Loucy (cell line): ENCODE data around the gene CD244.

Experiments used
- H2AFZ ChIP-seq: fragments of 200-600 bp; sonication (generic); 2 replicates; pipeline ENCODE4 v1.6.0; 2016; ENCODE audit warnings: antibody characterized with exemption, mild to moderate bottlenecking, low read length, moderate library complexity
- H3F3A ChIP-seq: fragments of 200-600 bp; 2 replicates; pipeline ENCODE4 v1.6.0; 2016; ENCODE audit warnings: antibody characterized with exemption, low read depth, mild to moderate bottlenecking
- H3K27me3 ChIP-seq: fragments of 200-600 bp; sonication (generic); 2 replicates; pipeline ENCODE4 v1.6.1; 2014; ENCODE audit warnings: low read length, mild to moderate bottlenecking; ENCODE audit not compliant: insufficient read depth, poor library complexity, severe bottlenecking
- H3K36me3 ChIP-seq: fragments of 200-600 bp; sonication (generic); 2 replicates; pipeline ENCODE4 v1.6.1; 2016; ENCODE audit warnings: low read length; ENCODE audit not compliant: insufficient read depth
- H3K4me1 ChIP-seq: fragments of 200-600 bp; sonication (generic); 2 replicates; pipeline ENCODE4 v1.5.1; 2014; ENCODE audit warnings: low read length, mild to moderate bottlenecking; ENCODE audit not compliant: insufficient read depth, poor library complexity, severe bottlenecking
- H3K4me2 ChIP-seq: fragments of 200-600 bp; sonication (generic); 2 replicates; pipeline ENCODE4 v1.6.0; 2014; ENCODE audit warnings: antibody characterized with exemption, low read length, low read depth, mild to moderate bottlenecking; ENCODE audit not compliant: poor library complexity, severe bottlenecking
- H3K4me3 ChIP-seq: fragments of 200-600 bp; sonication (generic); 2 replicates; pipeline ENCODE4 v1.5.1; 2014; ENCODE audit warnings: low read length, mild to moderate bottlenecking, mixed read lengths; ENCODE audit not compliant: poor library complexity, severe bottlenecking
- H3K79me2 ChIP-seq: fragments of 200-600 bp; sonication (generic); 2 replicates; pipeline ENCODE4 v1.6.1; 2014; ENCODE audit warnings: low read length; ENCODE audit not compliant: insufficient read depth
- H3K9ac ChIP-seq: fragments of 200-600 bp; sonication (generic); 2 replicates; pipeline ENCODE4 v1.6.0; 2014; ENCODE audit warnings: mild to moderate bottlenecking, low read depth, low read length, moderate library complexity; ENCODE audit not compliant: poor library complexity, severe bottlenecking
- H3K9me2 ChIP-seq: fragments of 200-600 bp; sonication (generic); replicated peaks from 2 replicates; pipeline ENCODE4 v1.6.1; 2016; ENCODE audit warnings: low read depth, low read length, mixed read lengths
- H3K9me3 ChIP-seq: fragments of 200-600 bp; sonication (generic); 2 replicates; pipeline ENCODE4 v1.6.1; 2014; ENCODE audit warnings: mild to moderate bottlenecking, antibody characterized with exemption, low read length, low read depth; ENCODE audit not compliant: insufficient read depth
- H4K20me1 ChIP-seq: fragments of 200-600 bp; sonication (generic); 2 replicates; pipeline ENCODE4 v1.6.0; 2014; ENCODE audit warnings: antibody characterized with exemption, low read length, mild to moderate bottlenecking; ENCODE audit not compliant: insufficient read depth, poor library complexity, severe bottlenecking
- CTCF ChIP-seq: fragments of 200-600 bp; sonication (generic); conservative IDR thresholded peaks from 2 replicates; pipeline ENCODE4 v1.5.1; 2014; ENCODE audit warnings: mild to moderate bottlenecking, antibody characterized with exemption, low read length
- EZH2phosphoT487 ChIP-seq: fragments of 200-600 bp; IDR thresholded peaks from 2 replicates; pipeline ENCODE4 v1.6.1; 2018; ENCODE audit warnings: antibody characterized with exemption, mild to moderate bottlenecking, moderate library complexity, borderline replicate concordance

The CD244 gene

GRCh38 chr1:160818207-160818937, 44.3 kb downstream of the CD244 start:
- no peaks in the 10 kb centered on the region for H3F3A ChIP-seq
- H3K27me3 ChIP-seq = no peaks in the 10 kb centered on the region
- no peaks in the 10 kb centered on the region for H3K36me3 ChIP-seq
- H3K9ac ChIP-seq = no peak overlapping the region
- no peaks in the 10 kb centered on the region for H4K20me1 ChIP-seq
- no peaks in the 10 kb centered on the region for H3K9me3 ChIP-seq
- no peaks in the 10 kb centered on the region for H3K9me2 ChIP-seq
- no peak overlapping the region for H3K4me2 ChIP-seq
- H3K79me2 ChIP-seq = no peaks in the 10 kb centered on the region
- TF ChIP-seq EZH2phosphoT487 (no peak), CTCF (no peak)
- no peak overlapping the region for H2AFZ ChIP-seq
- H3K4me1 ChIP-seq = no peaks in the 10 kb centered on the region
- no peak overlapping the region for H3K4me3 ChIP-seq

GRCh38 chr1:160814856-160815255, 47.8 kb downstream of the CD244 start:
- H3K4me2 ChIP-seq = no peak overlapping the region
- H3K9ac ChIP-seq = no peak overlapping the region
- H3K9me2 ChIP-seq = no peaks in the 10 kb centered on the region
- H3K27me3 ChIP-seq = no peaks in the 10 kb centered on the region
- no peaks in the 10 kb centered on the region for H3K36me3 ChIP-seq
- TF ChIP-seq CTCF (no peak), EZH2phosphoT487 (no peak)
- H4K20me1 ChIP-seq = no peaks in the 10 kb centered on the region
- no peaks in the 10 kb centered on the region for H3K4me1 ChIP-seq
- no peak overlapping the region for H2AFZ ChIP-seq
- no peaks in the 10 kb centered on the region for H3K79me2 ChIP-seq
- H3K4me3 ChIP-seq = no peak overlapping the region
- no peaks in the 10 kb centered on the region for H3F3A ChIP-seq
- no peaks in the 10 kb centered on the region for H3K9me3 ChIP-seq

GRCh38 chr1:160814316-160814715, 48.4 kb downstream of the CD244 start:
- Histone ChIP-seq H3K9ac (no peak overlapping the region), H3K36me3 (no peaks in the 10 kb centered on the region), H3K9me2 (no peaks in the 10 kb centered on the region), H3K27me3 (no peaks in the 10 kb centered on the region), H3K4me2 (no peak overlapping the region), H3K4me3 (no peak overlapping the region), H3F3A (no peaks in the 10 kb centered on the region), H3K9me3 (no peaks in the 10 kb centered on the region), H4K20me1 (no peaks in the 10 kb centered on the region), H3K4me1 (no peaks in the 10 kb centered on the region), H3K79me2 (no peaks in the 10 kb centered on the region), H2AFZ (no peak overlapping the region)
- TF ChIP-seq CTCF (no peak), EZH2phosphoT487 (no peak)
